Mucosa of descending colon (tissue), 3 donors: ENCODE measurements around the gene TOP1. TPM values are rescaled to one million over a fixed set of nuclear protein-coding genes. Genes with fewer than 3 reads are reported as not detected.

Experiments
- ATAC-seq: fragments of 200-7000 bp; cut with Tn5 transposase; one replicate; pipeline ENCODE4 v1.9.1; 2020; ENCODE audit warnings: mild to moderate bottlenecking, moderate library complexity
- DNase-seq, 3 donors: peaks; one replicate each; pipeline ENCODE4 v3.0.0-alpha.2; 2020
- H3K36me3 ChIP-seq: fragments of 200-600 bp; one replicate; pipeline ENCODE4 v1.8.0; 2021; ENCODE audit warnings: low read depth, mild to moderate bottlenecking
- H3K4me1 ChIP-seq: fragments of 200-600 bp; one replicate; pipeline ENCODE4 v1.8.0; 2021; ENCODE audit warnings: low read depth, mild to moderate bottlenecking
- H3K4me3 ChIP-seq: fragments of 200-600 bp; one replicate; pipeline ENCODE4 v1.8.0; 2021; ENCODE audit warnings: mild to moderate bottlenecking
- H3K9me3 ChIP-seq: fragments of 200-600 bp; one replicate; pipeline ENCODE4 v1.8.0; 2021; ENCODE audit warnings: mild to moderate bottlenecking
- intact Hi-C, 2 donors: fragments of 100-400 bp; cut with DNase I in 1 of 2; cut with micrococcal nuclease in 1 of 2; formaldehyde crosslinking; loops; one replicate each; pipeline versions ENCODE4 v1.11.0 to v1.11.1; 2022; cut with DNase I, micrococcal nuclease
- total RNA-seq, 3 donors: library from RNA; stranded (reverse); fragmentation: NEBNext Ultra II Directional in 2 of 3; extraction: Animal tissue kit (Norgen Biotek cat#: 25700) in 2 of 3; gene quantifications; one replicate each; pipeline versions ENCODE4 v1.2.1 to v1.2.4, GENCODE V29; 2021 to 2023
- TF ChIP-seq, protein P1 (sequence below): fragments of 200-600 bp; IDR thresholded peaks from one replicate; pipeline ENCODE4 v1.8.0; 2022; ENCODE audit warnings: antibody characterized with exemption, mild to moderate bottlenecking
- donor health status: DM: no; HTN: no; CAD: no; lungs with moderate emphysema.
- donor health status: DM: no; HTN: no; CAD: no.
- donor health status: DM: no; HTN: yes; CAD: no.

TOP1 gene
- total RNA-seq, 3 donors from 2014 or later: 51.8 to 60.0 (median 57.7) TPM

DNA sequence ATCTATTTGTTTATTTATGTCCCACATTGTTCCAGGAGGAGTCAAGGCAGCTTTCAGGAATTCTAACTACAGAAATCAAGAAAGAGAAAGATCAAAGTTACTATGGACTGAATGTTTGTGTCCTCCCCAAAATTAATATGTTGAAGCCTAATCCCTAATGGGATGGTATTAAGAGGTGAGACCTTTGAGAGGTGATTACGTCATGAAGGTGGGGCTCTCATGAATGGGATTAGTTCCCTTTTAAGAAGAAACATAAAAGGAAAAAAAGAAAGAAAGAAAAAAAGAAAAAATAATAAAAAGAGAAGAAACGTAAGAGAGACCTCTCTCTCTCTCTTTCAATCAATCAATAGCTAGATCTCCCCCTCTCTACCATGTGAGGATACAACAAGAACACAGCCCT lies 44.7 kb upstream of the TOP1 start:
- intact Hi-C loops: no loop called here
- Histone ChIP-seq H3K4me1 (no peaks in the 10 kb centered on the region), H3K36me3 (no peaks in the 10 kb centered on the region), H3K4me3 (no peak overlapping the region), H3K9me3 (no peaks in the 10 kb centered on the region)
- no peak for ATAC-seq
- DNase-seq: no peak
- TF ChIP-seq, protein P1, sequence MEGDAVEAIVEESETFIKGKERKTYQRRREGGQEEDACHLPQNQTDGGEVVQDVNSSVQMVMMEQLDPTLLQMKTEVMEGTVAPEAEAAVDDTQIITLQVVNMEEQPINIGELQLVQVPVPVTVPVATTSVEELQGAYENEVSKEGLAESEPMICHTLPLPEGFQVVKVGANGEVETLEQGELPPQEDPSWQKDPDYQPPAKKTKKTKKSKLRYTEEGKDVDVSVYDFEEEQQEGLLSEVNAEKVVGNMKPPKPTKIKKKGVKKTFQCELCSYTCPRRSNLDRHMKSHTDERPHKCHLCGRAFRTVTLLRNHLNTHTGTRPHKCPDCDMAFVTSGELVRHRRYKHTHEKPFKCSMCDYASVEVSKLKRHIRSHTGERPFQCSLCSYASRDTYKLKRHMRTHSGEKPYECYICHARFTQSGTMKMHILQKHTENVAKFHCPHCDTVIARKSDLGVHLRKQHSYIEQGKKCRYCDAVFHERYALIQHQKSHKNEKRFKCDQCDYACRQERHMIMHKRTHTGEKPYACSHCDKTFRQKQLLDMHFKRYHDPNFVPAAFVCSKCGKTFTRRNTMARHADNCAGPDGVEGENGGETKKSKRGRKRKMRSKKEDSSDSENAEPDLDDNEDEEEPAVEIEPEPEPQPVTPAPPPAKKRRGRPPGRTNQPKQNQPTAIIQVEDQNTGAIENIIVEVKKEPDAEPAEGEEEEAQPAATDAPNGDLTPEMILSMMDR: no peak

DNA sequence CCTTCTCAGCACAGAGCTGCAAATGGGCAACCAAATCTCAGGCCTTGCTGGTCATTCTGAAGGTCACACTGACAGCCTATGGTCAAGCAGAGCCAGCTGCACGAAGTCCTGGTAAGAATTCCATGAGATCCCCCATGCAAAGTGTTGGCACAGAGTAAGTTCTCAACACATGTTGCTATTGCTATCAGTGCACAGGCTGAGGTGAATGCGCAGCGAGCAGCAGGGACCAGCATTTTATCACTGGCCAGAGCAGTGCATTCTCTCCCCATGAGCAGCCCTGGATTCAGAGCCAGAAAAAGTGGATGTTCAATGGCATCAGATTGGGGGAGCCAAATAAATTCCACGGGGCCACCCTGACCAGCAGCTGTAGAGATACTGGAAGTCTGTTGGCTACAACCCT lies 44.1 kb upstream of the TOP1 start:
- Histone ChIP-seq H3K9me3 (no peaks in the 10 kb centered on the region), H3K36me3 (no peaks in the 10 kb centered on the region), H3K4me3 (no peak overlapping the region), H3K4me1 (no peaks in the 10 kb centered on the region)
- intact Hi-C loops: no loop called here
- ATAC-seq: no peak
- no peak for DNase-seq
- TF ChIP-seq, protein P1: no peak

GRCh38 chr20:40986774-40987173 lies 41.8 kb upstream of the TOP1 start:
- no peak for DNase-seq
- TF ChIP-seq, protein P1: no peak
- peaks cover 7% of the 10 kb centered on the region for H3K4me1 ChIP-seq
- peak; percentile 21 for ATAC-seq
- H3K9me3 ChIP-seq: no peaks in the 10 kb centered on the region
- H3K36me3 ChIP-seq: no peaks in the 10 kb centered on the region
- intact Hi-C loops: no loop called here
- H3K4me3 ChIP-seq: no peak overlapping the region

DNA sequence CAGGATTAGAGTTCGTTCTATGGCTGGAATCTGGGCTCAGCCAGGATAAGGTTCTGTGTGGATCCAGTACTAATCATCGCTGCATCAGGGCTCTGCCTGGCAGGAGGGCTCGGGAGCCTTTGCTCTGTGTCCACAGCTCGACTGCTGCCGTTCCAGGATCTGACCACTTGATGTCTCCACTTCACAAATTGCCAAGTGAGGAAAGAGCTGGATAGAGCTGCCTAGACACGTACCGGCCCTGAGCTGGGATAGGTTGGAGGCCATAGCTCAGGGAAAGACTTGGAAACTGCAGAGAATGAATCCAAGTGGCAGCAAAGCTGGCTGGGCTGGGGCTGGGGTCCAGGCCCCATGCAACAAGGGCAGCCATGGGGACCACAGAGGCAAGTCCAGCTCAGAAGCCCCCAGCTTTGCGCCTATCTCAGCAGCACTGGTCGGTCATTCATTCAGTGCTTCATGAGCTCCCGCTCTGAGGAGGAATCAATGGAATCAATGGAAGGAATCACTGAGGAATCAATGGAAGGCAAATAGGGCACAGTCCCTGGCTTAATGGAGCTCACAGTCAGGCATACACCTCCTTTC lies 38.0 kb upstream of the TOP1 start:
- ATAC-seq: peak; percentile 97
- Histone ChIP-seq H3K36me3 (no peaks in the 10 kb centered on the region), H3K4me1 (peaks cover 7% of the 10 kb centered on the region), H3K4me3 (no peak overlapping the region), H3K9me3 (no peaks in the 10 kb centered on the region)
- intact Hi-C loops: loop anchor here (5.0 kb wide), 1 partner anchor 107 kb away; no protein-coding TSS in a partner anchor
- TF ChIP-seq, protein P1: peak; percentile 71
- DNase-seq: peak; percentile 69 to 91 (median 85)

- ATAC-seq: peak; percentile 82
- Histone ChIP-seq H3K9me3 (no peaks in the 10 kb centered on the region), H3K4me3 (no peak overlapping the region), H3K36me3 (no peaks in the 10 kb centered on the region), H3K4me1 (peaks cover 7% of the 10 kb centered on the region)
- TF ChIP-seq, protein P1: no peak
- intact Hi-C loops: loop anchor here (5.0 kb wide), 1 partner anchor 106 kb away; no protein-coding TSS in a partner anchor
- DNase-seq: peak in 1 of 3 donors; percentile 48
These were observed 37.3 kb upstream of the TOP1 start for GRCh38 chr20:40991181-40991889.
